Fibroblast of gingiva (primary cell): Measurements from ENCODE around the gene ZNF296.

Experiments used
- DNase-seq: peaks from one replicate; pipeline ENCODE4 v3.0.0-alpha.2; 2011; ENCODE audit warnings: low read depth

ZNF296 gene

GRCh38 chr19:45103156-45103507 is 26.9 kb upstream of the ZNF296 start:
- DNase-seq = no peak

DNA sequence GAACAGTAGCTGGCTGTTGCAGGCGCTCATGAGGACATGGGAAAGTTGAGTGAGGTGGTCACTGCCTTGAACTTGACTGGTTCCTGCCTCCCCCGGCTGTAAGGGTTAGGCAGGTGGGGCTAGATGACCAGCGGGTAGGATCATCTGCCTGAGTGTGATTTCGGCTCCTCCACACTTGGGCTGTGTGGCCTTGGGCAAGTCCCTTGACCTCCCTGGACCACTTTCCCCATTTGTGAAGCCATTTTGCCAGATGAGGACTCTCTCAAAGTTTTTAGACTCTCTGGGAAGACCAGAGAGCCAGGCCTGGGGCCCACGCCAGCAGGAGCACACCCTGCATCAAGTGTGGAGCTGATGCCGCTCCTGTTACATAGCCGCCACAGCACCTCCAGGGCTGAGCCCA is 26.2 kb upstream of the ZNF296 start:
- no peak for DNase-seq

DNA sequence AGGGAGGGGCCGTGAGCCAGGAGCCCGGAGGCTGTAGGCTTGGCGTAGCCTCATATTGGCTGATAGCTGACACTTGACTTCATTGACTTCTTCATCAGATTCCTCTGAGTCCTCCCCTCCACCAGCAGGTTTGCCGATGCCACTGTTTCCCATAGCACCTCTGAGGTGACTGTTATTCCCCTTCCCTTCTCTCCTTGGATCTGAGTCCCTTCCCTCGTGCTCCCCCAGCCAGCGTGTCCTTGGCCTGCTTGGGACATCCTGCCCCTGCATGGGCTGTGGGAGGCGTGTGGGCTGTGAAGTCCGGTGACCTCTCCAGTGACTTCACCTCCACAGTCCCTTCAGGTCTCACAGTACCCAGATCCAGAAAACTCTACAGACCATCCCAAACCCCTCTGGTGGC is 25.5 kb upstream of the ZNF296 start:
- no peak for DNase-seq

DNA sequence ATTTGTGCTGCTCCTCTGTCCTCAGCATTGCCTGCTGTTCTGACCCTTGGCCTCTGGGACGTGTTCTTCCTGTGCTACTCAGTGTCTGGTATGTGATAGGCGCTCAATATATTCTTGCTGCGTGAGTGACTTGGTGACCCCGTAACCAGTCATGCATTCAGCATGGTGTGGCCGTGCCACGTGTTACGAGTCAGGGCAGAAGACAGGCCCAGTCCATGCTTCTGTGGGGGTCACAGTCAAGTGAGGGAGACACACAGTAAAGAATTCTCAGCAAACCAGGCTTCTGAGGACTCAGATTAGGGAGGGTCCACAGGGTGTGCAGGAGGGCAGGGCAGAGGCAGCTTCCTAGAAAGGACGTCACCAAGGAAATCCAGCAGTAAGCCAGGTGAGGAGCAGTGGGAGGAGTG is 24.6 kb upstream of the ZNF296 start:
- DNase-seq = no peak

- no peak for DNase-seq
These were observed 23.9 kb upstream of the ZNF296 start for GRCh38 chr19:45100201-45100600.

DNA sequence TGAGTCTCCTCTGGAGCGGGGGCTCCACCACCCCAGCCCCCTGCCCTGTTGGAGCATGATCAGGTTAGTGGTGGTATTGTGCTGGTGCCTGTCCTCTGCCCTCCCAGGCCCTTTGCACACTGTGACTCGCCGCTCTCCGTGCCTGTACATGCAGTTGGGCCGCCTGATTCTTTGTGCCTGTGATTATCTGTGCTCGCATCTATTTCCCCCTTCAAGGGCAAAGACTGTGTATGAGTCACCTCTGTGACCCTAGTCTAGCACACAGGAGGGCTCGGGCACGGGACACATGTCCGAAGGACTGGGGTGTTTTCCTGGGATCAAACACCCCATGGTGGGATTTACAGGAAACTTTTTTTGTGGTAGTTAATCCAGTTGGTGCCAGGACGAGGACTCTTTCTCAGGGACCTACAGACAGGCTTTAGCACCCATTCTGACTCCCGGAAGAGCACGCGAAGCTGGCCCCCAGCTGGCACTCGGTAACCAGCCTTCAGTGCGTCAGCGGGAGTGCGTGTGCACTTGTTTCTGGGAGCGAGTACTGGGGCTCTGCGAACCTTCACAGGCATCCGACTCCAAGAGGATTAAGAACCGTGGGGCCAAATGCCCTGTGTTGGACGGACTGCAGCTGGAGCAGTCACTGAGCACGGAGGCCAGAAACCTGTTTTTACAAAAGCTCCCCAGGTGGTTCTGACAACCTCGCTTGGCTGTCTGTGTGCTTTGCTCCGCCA is 23.4 kb upstream of the ZNF296 start:
- no peak for DNase-seq

GRCh38 chr19:45098521-45099466 is 22.5 kb upstream of the ZNF296 start:
- peak; percentile 52 for DNase-seq

DNA sequence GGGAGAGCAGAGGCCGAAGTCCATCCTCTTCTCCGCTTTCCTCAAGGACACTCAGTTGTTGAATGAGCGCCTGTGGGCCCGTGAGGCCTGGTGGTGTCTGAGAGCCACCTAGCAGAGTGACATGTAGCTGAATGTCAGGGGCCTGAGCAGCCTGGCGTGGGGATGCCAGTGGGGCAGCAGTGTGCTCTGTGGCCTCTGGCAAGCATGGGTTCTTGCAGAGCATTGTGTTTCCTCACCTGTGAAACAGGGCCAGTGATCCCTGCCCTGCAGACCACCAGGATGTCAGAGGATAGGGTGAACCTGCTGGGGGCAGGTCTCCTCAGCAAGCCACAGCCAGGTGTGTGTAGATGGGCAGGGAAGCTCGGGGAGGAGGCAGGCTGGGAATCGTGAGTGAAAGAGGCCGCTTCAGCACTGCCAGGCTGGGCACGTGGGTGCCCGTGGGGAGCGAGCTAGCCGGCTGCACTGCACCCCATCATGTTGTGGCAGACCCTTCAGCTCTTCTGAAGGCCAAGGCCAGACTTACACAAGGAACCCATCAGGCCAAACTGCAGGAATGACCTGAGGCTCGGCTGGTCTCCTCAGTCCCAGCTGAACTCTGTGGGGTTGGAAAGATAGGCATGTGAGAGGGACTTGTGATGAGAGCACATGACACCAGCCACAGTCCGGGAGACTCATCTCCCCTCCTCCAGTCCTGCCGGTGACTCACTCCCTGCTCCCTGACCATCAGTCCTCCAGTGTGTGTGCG is 21.7 kb upstream of the ZNF296 start:
- DNase-seq = peak; percentile 89

- DNase-seq = no peak
These were observed 21.1 kb upstream of the ZNF296 start for GRCh38 chr19:45097450-45097775.

GRCh38 chr19:45096700-45097099 is 20.4 kb upstream of the ZNF296 start:
- no peak for DNase-seq

DNA sequence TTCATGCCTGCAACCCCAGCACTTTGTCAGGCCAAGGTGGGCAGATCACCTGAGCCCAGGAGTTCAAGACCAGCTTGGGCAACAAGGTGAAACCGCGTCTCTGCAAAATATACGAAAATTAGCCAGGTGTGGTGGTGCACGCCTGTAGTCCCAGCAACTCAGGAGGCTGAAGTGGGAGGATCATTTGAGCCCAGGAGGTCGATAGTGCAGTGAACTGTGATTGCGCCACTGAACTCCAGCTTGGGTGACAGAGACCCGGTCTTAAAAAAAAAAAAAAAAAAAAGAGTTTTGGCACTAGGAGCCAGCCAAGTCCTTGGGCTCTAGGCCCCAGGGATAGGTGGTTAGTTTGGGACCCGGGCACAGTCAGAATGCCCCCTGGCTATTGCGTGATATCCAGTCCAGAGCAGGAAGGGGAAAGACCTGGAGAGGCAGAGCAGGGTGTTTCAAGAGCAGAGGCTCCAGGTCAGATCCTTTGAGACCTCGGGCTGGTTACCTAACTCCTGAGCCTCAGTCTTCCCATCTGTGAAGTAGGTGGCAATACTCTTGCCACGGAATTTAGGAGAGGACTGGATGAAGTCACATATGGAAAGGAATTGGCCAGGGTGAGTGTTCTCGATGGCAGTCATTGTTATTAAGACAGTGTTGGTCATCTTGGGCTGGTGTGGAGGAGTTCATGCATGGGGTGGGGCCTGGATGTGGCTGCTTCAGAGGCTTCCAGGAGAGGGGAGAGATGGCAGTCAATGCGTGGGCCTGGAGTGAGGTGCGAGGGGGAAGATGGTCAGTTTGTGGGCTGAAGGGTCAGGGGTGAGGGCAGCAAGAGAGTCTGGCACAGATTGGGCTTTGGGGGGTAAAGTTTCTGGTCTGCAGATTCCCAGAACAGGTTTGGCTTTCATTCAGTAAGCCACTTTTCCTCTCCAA is 19.5 kb upstream of the ZNF296 start:
- no peak for DNase-seq

GRCh38 chr19:45094707-45095106 is 18.4 kb upstream of the ZNF296 start:
- DNase-seq = no peak

GRCh38 chr19:45094137-45094536 is 17.9 kb upstream of the ZNF296 start:
- no peak for DNase-seq

DNA sequence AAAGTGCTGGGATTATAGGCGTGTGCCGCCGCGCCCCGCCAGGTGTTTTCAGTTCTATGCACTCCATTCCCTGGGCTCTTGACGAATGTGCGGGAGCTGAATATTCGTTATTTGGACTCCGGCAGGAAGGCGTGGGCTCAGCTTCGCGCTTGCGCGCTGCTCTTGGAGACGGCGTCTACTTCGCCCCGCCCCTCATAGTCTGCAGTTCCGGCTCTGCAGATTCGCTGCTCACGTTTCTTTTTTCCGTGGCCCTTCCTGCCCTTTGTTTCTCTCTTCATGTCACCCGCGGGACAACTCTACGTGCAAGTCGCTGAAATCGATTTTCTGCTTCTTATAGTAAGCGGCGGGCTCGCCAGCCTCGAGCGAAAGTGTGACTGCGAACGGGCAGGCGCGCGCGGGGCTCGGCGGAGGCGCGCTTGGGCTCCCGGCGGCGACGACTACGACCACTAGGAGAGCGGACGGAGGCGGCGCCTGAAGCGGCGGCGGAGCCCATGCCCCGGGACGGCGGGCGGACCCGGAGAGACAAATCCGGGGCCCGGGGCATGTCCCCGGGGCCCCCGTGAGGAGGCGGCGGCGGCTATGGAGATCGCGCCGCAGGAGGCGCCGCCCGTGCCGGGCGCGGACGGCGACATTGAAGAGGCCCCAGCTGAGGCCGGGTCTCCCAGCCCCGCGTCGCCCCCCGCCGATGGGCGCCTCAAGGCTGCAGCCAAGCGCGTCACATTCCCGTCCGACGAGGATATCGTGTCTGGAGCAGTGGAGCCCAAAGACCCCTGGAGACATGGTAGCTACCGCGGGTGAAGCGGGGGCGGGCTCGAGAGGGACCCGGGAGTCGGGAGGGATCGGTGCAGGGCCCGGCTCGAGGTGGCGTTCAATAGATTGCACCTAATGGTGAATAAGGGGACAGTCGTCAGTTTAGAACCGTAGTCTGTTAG is 16.7 kb upstream of the ZNF296 start, which contains the start of gene PPP1R37:
Gene PPP1R37, plus strand, starts transcription at position 433 of the 932 bp plus-strand sequence. Its CDS starts 147 bp downstream, at position 580.
- peak; percentile 97 for DNase-seq

DNA sequence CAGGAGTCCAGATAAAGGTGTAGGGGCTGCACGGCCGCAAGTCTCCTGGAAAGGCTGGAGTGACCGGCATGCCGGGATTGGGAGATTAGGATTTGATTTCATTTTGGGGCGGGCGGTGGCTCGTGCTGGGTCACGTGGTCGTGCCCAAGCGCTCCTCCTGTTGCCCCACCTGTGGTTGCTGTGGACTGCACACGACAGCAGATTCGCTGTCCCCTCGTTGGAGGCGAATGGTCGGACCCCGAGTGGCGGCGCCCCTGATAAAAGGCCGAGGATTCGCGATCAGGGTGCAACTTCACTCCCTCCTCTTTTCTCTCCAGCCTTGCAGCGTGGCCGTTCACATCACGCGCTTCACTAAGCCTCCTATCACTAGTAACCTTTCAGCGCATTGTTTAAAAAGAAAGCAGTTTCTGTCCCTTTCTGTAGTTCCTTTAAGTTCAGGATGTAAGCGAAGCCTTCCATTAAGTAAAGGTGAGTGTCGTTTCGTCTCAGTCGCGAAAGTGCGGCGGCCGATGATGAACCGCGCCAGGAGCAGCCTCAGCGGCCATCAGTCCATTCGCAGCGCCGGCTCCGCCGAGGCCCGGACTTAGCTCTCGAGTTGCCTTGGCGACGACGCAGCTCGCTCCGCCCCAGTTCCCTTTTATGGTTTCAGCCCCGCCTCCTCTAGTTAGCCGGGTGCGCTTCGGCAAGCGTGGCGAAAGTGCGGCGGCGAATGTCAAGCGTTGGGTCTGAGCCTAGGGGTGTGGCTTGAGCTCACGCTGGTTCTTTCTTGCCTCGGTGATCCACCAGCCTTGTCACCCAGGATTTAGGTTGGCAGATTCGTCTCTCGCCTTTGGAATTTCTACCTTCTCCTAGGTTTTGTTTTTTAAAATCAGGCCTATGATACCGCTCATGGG is 15.0 kb upstream of the ZNF296 start:
- DNase-seq = peak; percentile 99

- DNase-seq = no peak
These were observed 14.3 kb upstream of the ZNF296 start for GRCh38 chr19:45090606-45091005.

- DNase-seq = no peak
These were observed 13.8 kb upstream of the ZNF296 start for GRCh38 chr19:45090034-45090433.

DNA sequence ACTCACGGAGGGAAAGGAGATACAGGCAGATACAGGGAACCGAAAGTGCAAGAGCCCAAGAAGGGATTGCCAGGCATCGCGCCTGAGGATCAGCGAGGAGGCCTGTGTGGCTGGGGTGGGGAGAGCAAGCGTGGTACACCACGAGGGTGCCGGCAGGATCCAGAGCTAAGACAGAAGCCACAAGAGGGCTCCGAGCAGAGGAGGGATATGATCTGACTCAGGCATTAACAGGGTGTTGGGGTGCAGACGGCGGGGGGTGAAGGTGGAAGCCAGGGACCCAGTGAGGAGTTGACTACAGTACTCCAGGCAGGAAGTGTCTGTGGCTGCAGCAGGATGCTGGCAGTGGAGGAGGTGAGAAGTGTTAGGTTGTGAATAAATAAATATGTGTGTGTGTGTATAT is 11.3 kb upstream of the ZNF296 start:
- DNase-seq = no peak

DNA sequence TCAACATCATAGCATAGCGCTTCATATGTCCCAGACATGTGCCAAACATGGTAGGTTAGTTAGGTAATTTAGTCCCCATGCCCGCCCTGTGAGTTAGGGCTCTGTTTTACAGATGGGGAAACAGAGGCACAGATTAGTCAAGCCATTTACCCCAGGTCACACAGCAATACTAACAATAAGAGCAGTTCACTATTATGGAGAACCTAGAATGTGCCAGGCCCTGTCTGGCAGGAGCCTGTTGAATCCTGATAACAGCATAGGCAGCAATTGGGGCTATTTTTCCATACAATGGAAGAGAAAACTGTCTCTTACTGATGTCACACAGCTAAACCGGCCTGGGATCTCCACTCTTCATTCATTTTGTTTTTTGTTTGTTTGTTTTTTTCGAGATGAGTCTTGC is 10.2 kb upstream of the ZNF296 start:
- DNase-seq = no peak
